Esophagus muscularis mucosa (tissue), 4 donors: ENCODE measurements around the gene CACNA2D3. TPM values are rescaled to one million over a fixed set of nuclear protein-coding genes. Genes with fewer than 3 reads are reported as not detected.

Source experiments
- DNase-seq: peaks from one replicate; pipeline ENCODE4 v3.0.0-alpha.2; 2017; ENCODE audit errors: extremely low spot score
- H3K27ac ChIP-seq, 4 donors: fragments of 200-600 bp; sonication (generic); replicated peaks in 1 of 4; 1 replicate in 3 of 4; 2 replicates in 1 of 4; pipeline ENCODE4 v1.5.1; 2016 to 2019; ENCODE audit warnings: mild to moderate bottlenecking in 1 of 4
- H3K27me3 ChIP-seq, 4 donors: fragments of 200-600 bp; sonication (generic); one replicate each; pipeline versions ENCODE4 v1.5.1 to v1.6.0; 2016 to 2019
- H3K36me3 ChIP-seq, 4 donors: fragments of 200-600 bp; sonication (generic); one replicate each; pipeline ENCODE4 v1.5.1; 2016 to 2019
- H3K4me1 ChIP-seq, 4 donors: fragments of 200-600 bp; sonication (generic); one replicate each; pipeline ENCODE4 v1.5.1; 2016 to 2019
- H3K4me3 ChIP-seq, 4 donors: fragments of 200-600 bp; sonication (generic); 1 replicate in 2 of 4; 2 replicates in 2 of 4; pipeline ENCODE4 v1.5.1; 2016 to 2019; ENCODE audit warnings: mild to moderate bottlenecking in 4 of 4, moderate library complexity in 1 of 4
- H3K9me3 ChIP-seq, 4 donors: fragments of 200-600 bp; sonication (generic); 1 replicate in 3 of 4; 2 replicates in 1 of 4; pipeline ENCODE4 v1.5.1; 2016 to 2019
- CTCF ChIP-seq, 3 experiments: fragments of 200-600 bp in 2 of 3; fragments of 450-650 bp in 1 of 3; sonication (generic) in 2 of 3; IDR thresholded peaks; one replicate each; pipeline ENCODE4 v1.5.1; 2017 to 2019; ENCODE audit warnings: antibody characterized with exemption in 3 of 3, mild to moderate bottlenecking in 2 of 3, moderate library complexity in 1 of 3
- EP300 ChIP-seq: sonication (generic); formaldehyde crosslinking; IDR thresholded peaks from one replicate; pipeline ENCODE4 v1.6.1; 2017; ENCODE audit warnings: antibody characterized with exemption
- POLR2A ChIP-seq: fragments of 450-650 bp; IDR thresholded peaks from one replicate; pipeline ENCODE4 v1.6.1; 2017; ENCODE audit warnings: antibody characterized with exemption, moderate library complexity, mild to moderate bottlenecking, low read depth
- POLR2AphosphoS5 ChIP-seq, 2 donors: sonication (generic); formaldehyde crosslinking; IDR thresholded peaks; one replicate each; pipeline ENCODE4 v1.6.1; 2017; ENCODE audit warnings: antibody characterized with exemption in 2 of 2
- WGBS: methylation state at CpG from one replicate; pipeline ENCODE4 v1.1.5; 2018; 5-methylcytosine and 5-hydroxymethylcytosine counted together
- intact Hi-C: fragments of 100-400 bp; cut with DNase I; formaldehyde crosslinking; loops from one replicate; pipeline ENCODE4 v1.15.1; 2023
- total RNA-seq, 4 donors: library from RNA; depleted of rRNA; stranded (reverse); fragments of >200 nt; gene quantifications; one replicate each; pipeline versions ENCODE4 v1.1.0 to v1.2.1, GENCODE V29; 2016

The CACNA2D3 gene
- total RNA-seq, 4 donors from 2014 or later: 2.5 to 6.3 (median 3.9) TPM

- no peak for DNase-seq
- Histone ChIP-seq H3K9me3 (no peaks in the 10 kb centered on the region), H3K36me3 (no peaks in the 10 kb centered on the region), H3K27ac (no peak overlapping the region), H3K4me3 (no peak overlapping the region), H3K27me3 (no peaks in the 10 kb centered on the region), H3K4me1 (no peaks in the 10 kb centered on the region)
- WGBS: 95% methylated on average over 10 of the region's 10 CpGs
- intact Hi-C loops: no loop called here
- TF ChIP-seq POLR2AphosphoS5 (IDR thresholded peaks at IDR 0.05) (no peak), CTCF (IDR thresholded peaks at IDR 0.05) (no peak), EP300 (no peak), POLR2A (no peak)
Measured at GRCh38 chr3:54171951-54172350, 49.6 kb downstream of the CACNA2D3 start.

GRCh38 chr3:54173371-54173770 lies 51.0 kb downstream of the CACNA2D3 start:
- no peaks in the 10 kb centered on the region for H3K9me3 ChIP-seq
- WGBS: 73% methylated on average over 3 of the region's 3 CpGs
- H3K27me3 ChIP-seq: no peaks in the 10 kb centered on the region
- DNase-seq: no peak
- H3K4me1 ChIP-seq: no peaks in the 10 kb centered on the region
- intact Hi-C loops: no loop called here
- no peak overlapping the region for H3K27ac ChIP-seq
- H3K36me3 ChIP-seq: no peaks in the 10 kb centered on the region
- no peak overlapping the region for H3K4me3 ChIP-seq
- TF ChIP-seq EP300 (no peak), CTCF (IDR thresholded peaks at IDR 0.05) (no peak), POLR2A (no peak), POLR2AphosphoS5 (IDR thresholded peaks at IDR 0.05) (no peak)

GRCh38 chr3:54176106-54176505 lies 53.8 kb downstream of the CACNA2D3 start:
- H3K4me3 ChIP-seq: no peak overlapping the region
- no peak overlapping the region for H3K27ac ChIP-seq
- TF ChIP-seq POLR2A (no peak), POLR2AphosphoS5 (IDR thresholded peaks at IDR 0.05) (no peak), EP300 (no peak), CTCF (IDR thresholded peaks at IDR 0.05) (no peak)
- H3K36me3 ChIP-seq: no peaks in the 10 kb centered on the region
- WGBS: 39% methylated on average over 3 of the region's 3 CpGs
- no peaks in the 10 kb centered on the region for H3K27me3 ChIP-seq
- DNase-seq: no peak
- intact Hi-C loops: no loop called here
- H3K9me3 ChIP-seq: no peaks in the 10 kb centered on the region
- H3K4me1 ChIP-seq: no peaks in the 10 kb centered on the region

- Histone ChIP-seq H3K4me3 (no peak overlapping the region), H3K36me3 (no peaks in the 10 kb centered on the region), H3K4me1 (no peaks in the 10 kb centered on the region), H3K27me3 (no peaks in the 10 kb centered on the region), H3K9me3 (no peaks in the 10 kb centered on the region), H3K27ac (no peak overlapping the region)
- WGBS: 75% methylated on average over 3 of the region's 3 CpGs
- no peak for DNase-seq
- intact Hi-C loops: no loop called here
- TF ChIP-seq EP300 (no peak), POLR2AphosphoS5 (IDR thresholded peaks at IDR 0.05) (no peak), POLR2A (no peak), CTCF (IDR thresholded peaks at IDR 0.05) (no peak)
Measured at GRCh38 chr3:54177816-54178215, 55.5 kb downstream of the CACNA2D3 start.

- intact Hi-C loops: no loop called here
- TF ChIP-seq POLR2A: no peak
- no peak for TF ChIP-seq CTCF (IDR thresholded peaks at IDR 0.05)
- TF ChIP-seq POLR2AphosphoS5 (IDR thresholded peaks at IDR 0.05): no peak
- TF ChIP-seq EP300: no peak
Measured at GRCh38 chr3:54178376-54178775, 56.0 kb downstream of the CACNA2D3 start.

More at GRCh38 chr3:54178376-54178775, 56.0 kb downstream of the CACNA2D3 start:
- H3K4me3 ChIP-seq: no peak overlapping the region
- WGBS: 84% methylated on average over 5 of the region's 5 CpGs
- H3K36me3 ChIP-seq: no peaks in the 10 kb centered on the region
- H3K4me1 ChIP-seq: no peaks in the 10 kb centered on the region
- no peak for DNase-seq
- no peaks in the 10 kb centered on the region for H3K9me3 ChIP-seq
- H3K27ac ChIP-seq: no peak overlapping the region
- H3K27me3 ChIP-seq: no peaks in the 10 kb centered on the region
